ENCODE measurements around the gene SYCP2.
"Not testable (repeated sequence)": the region's sequence is repeated elsewhere in the genome, so short reads cannot be mapped to it uniquely, and the experiment has no call there.

The SYCP2 gene

GRCh38 chr20:59891581-59891980 is 41.9 kb downstream of the SYCP2 start:
- DNase-seq = no peak

DNA sequence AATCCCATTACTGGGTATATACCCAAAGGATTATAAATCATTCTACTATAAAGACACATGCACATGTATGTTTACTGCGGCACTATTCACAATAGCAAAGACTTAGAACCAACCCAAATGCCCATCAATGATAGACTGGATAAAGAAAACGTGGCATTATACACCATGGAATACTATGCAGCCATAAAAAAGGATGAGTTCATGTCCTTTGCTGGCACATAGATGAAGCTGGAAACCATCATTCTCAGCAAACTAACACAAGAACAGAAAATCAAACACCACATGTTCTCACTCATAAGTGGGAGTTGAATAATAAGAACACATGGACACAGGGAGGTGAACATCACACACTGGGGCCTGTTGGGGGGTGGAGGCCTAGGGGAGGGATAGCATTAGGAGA is 43.4 kb downstream of the SYCP2 start:
- not testable (repeated sequence) for DNase-seq

- DNase-seq = no peak
Observed at GRCh38 chr20:59888050-59888449, 45.4 kb downstream of the SYCP2 start.

DNA sequence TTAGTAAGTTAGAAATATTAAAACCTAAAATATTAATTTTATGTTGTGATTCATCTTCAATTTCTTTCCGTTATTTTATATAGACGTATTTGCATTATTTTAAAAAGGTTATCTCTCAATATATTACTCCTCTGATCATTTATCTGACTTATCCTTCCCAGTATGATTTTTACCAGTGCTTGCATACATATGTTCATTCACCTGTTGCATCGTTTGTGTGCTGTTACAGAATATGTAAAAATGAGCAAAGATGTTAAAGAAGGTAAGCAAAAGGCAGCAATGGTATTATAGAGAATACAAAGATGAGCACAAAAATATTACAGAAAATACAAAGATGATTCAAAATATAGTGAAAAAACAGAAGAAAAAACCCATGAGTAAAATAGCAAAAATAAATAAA is 48.9 kb downstream of the SYCP2 start:
- no peak for DNase-seq

DNA sequence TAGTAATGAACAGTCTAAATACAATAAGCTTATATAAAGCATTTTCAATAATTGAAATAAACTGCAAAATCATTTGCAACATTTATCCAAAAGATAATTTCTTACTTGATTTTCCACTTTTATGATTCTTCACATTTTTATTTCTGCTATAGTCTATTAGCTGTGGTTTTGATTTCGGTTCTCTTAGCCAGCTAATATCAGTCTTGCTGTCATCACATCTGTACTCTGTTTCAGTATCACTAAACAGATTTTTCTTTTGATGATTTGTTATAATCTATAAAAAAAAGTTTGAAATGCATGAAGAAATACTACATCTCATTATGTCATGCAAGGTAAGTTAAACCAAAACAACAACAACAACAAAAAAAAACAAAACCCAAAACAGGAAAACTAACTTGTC is 53.2 kb downstream of the SYCP2 start:
- no peak for DNase-seq

DNA sequence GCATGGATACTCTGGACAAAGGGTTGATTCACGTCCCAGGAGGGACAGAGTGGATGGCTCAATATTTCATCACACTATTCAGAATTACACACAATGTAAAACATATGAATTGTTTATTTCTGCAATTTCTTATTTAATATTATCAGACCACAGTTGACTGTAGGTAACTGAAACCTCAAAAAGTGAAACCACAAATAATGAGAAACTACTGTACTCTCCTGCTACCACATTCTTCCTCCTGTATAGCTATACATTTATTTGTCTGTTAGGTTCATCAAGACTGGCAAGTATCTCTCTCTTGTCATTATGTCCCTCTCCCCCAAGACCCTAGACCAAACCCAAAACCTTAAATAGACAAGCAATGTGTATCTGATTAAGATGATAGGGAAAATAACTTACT is 60.0 kb downstream of the SYCP2 start:
- no peak for DNase-seq

DNA sequence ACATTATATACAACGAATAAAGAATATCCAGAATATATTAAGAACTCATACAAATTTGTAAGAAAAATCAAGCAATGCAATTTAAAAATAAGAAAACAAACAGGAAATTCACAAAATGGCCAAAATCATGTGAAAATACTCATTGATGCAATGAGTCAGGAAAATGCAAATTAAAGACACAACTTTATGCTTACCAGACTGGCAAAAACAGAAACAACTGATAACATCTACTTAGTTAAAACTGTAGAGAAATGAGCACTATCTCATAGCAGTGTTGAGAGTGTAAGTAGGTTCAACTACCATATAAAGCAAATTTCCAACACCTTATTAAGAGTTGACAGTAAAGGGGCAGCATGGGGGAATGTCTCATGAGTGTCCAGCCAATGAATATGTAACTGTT is 62.3 kb downstream of the SYCP2 start:
- DNase-seq = no peak

- no peak for DNase-seq
Observed at GRCh38 chr20:59866338-59866737, 67.1 kb downstream of the SYCP2 start.

GRCh38 chr20:59864726-59865125 is 68.7 kb downstream of the SYCP2 start:
- DNase-seq = no peak

DNA sequence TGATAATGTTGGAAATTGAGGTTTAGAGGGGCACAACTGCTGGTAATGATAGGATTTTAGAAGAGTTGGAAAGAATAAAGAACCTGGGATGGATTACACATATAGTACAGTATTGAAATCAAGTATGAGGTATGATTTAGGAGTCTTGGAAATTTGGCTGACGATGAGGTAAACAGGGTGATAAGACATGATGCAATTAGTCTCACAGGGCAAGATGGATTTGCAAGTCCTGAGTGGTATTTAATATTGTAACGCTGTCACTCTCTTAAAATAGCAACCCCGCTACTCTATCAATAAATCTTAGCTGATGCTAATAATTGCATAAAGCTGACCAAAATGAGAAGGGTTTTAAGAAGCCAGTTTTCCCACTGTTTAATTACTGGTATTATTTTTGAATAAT is 70.4 kb downstream of the SYCP2 start:
- no peak for DNase-seq

GRCh38 chr20:59861401-59861800 is 72.0 kb downstream of the SYCP2 start:
- no peak for DNase-seq

GRCh38 chr20:59858425-59858824 is 75.0 kb downstream of the SYCP2 start:
- no peak for DNase-seq

GRCh38 chr20:59857966-59858365 is 75.5 kb downstream of the SYCP2 start:
- DNase-seq = no peak

GRCh38 chr20:59856941-59857340 is 76.5 kb downstream of the SYCP2 start:
- DNase-seq = not testable (repeated sequence)

DNA sequence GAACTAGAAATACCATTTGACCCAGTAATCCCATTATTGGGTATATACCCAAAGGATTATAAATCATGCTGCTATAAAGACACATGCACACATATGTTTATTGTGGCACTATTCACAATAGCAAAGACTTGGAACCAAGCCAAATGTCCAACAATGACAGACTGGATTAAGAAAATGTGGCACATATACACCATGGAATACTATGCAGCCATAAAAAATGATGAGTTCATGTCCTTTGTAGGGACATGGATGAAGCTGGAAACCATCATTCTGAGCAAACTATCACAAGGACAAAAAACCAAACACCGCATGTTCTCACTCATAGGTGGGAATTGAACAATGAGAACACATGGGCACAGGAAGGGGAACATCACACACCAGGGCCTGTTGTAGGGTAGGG is 76.9 kb downstream of the SYCP2 start:
- not testable (repeated sequence) for DNase-seq

- no peak for DNase-seq
Observed at GRCh38 chr20:59850018-59850641, 83.3 kb downstream of the SYCP2 start.

- no peak for DNase-seq
Observed at GRCh38 chr20:59848182-59848581, 85.3 kb downstream of the SYCP2 start.

DNA sequence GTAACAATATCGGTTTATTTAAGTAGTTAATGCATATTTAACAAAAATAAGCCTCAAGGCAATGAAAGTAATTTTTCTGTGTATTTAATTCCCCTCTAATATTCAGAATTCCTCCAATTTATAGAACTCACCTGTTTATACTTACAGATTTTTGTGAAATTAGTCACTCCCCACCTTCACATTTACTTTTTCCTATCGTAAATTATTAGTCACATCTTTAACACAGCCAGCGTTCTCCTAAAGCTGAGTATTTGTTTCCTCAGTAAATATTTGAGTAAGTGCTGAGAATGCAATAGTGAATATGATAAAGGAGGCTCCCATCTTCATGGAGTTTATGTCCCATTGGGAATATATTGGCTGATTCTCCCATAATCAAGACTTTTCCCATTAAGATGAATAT is 88.0 kb downstream of the SYCP2 start:
- no peak for DNase-seq

DNA sequence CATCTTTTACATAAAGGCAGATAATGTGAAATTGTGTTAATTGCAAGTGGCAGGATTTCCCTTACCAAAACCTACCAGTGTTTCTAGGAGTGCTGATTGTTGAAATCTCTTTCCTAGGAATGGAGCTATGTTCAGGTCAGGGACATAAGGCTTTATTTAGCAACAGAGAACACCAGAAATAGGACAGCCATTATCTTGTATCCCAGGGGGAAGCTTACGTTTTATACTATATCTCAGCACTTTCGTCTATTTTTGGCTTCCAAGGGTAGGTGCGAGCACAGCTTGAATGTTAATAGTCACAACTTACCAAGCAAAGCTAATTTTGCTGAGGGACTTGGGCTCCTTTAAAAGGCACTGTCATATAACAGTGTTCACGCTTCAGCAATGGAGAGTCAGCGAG is 94.0 kb downstream of the SYCP2 start:
- DNase-seq = no peak

DNA sequence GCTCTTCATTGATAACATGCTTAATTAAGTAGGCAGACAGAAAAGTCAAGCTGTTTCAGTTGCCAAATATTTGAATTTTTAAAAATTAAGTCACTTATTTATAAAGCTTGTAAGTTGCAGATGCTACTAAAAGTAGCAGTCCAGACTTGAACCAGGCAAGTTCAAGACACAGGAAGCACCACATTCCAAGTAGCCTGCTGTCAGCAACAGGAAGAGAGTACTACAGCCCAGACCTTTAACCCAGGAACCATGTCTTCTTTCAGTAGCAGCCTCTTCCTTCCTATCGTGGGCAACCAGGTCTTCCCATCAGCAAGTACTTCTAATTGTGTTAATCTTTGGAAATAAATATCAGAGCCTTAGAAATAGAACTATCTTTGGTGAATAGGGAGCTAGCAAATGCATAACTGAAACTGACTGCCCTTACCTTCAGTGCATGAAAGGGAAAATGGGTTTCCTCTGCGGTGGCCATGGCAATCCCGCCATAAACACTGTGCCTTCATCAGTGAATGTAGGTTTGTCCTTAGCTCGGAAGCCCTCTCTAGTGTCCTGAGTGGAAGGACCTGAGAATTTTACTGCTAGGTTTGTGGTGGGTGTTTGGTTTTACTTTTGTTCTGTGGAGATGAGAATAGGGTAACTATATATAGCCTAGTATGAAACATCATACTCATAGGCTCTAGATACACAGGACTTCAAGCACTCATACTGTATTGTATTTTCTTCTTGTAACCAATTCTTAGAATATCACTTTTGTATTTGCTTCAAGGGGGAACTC is 95.6 kb downstream of the SYCP2 start:
- DNase-seq = no peak

GRCh38 chr20:59836767-59837166 is 96.7 kb downstream of the SYCP2 start:
- no peak for DNase-seq

GRCh38 chr20:59835448-59836395 is 97.7 kb downstream of the SYCP2 start:
- no peak for DNase-seq

DNA sequence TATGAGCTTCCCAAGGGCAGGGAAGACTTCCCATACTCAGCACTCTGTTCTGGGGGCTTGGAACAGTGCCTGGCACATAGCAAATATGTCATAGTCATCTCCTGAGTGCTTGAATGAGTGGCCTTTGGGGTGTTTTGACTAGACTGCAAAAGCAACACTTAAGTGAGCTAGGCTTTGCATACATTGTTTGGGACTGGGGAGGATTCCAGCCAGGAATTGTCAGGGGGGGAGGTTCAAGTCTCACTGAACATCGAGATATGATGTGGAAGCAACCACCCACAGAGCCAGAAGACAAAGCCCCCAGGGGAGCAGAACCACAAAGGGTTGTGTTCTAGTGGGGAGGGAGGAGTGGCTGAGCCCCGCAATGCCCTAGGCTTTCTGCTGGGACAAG is 98.4 kb downstream of the SYCP2 start:
- DNase-seq = no peak
